Measurements from ENCODE around the gene LAG3.
A peak's percentile ranks its signal among the peaks of the same experiment; 100 is the strongest.

The LAG3 gene

GRCh38 chr12:6752921-6753771, 19.2 kb upstream of the LAG3 start, which contains the start of gene MLF2:
Gene MLF2, minus strand, starts transcription at chr12:6753141. Its CDS starts 807 bp downstream, at chr12:6752334.
- peak; percentile 0 for TF ChIP-seq CTCF (IDR thresholded peaks at IDR 0.05; ENCODE audit: insufficient read depth, low read depth, low read length, missing control alignments)

GRCh38 chr12:6753772-6754356, 18.5 kb upstream of the LAG3 start:
- DNase-seq (ENCODE audit: low read depth), result no peak
- TF ChIP-seq CTCF (IDR thresholded peaks at IDR 0.05; ENCODE audit: insufficient read depth, low read depth, low read length, missing control alignments), result peak; percentile 94
- no peak overlapping the region for H3K4me3 ChIP-seq (ENCODE audit: low read depth, low read length)

More at GRCh38 chr12:6752921-6753771, 19.2 kb upstream of the LAG3 start, which contains the start of gene MLF2:
- DNase-seq (ENCODE audit: low read depth), result peak; percentile 98
- H3K4me3 ChIP-seq (ENCODE audit: low read depth, low read length), result peak within 1 kb of the TSS; percentile 72

GRCh38 chr12:6754411-6754810, 17.9 kb upstream of the LAG3 start:
- TF ChIP-seq CTCF (IDR thresholded peaks at IDR 0.05; ENCODE audit: insufficient read depth, low read depth, low read length, missing control alignments), result no peak
- no peak overlapping the region for H3K4me3 ChIP-seq (ENCODE audit: low read depth, low read length)
- no peak for DNase-seq (ENCODE audit: low read depth)

DNA sequence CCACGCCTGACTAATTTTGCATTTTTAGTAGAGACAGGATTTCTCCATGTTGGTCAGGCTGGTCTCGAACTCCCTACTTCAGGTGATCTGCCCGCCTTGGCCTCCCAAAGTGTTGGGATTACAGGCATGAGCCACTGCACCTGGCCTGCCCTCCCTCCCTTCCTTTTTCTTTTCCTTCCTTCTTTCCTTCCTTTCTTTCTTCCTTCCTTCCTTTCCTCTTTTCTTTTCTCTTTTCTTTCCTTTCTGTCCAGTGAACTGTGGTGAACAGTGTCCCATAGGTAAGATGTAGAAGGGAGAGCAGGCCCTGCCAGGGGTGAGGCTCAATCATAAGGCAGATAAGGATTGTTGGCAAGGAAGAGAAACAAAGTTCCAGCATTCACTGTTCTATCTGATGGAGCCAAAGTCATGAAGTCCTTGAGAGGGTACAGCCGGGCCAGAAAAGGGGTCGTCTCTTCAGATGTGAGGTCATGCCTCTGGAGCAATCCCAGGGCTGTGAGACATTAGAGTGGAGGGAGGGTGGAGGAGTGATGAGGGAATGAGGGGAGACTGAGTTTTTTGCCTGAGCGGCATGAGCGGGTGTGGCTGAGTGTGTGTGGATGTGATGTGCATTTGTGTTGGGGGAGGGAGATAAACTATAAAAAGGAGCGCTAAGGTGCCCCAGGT, 15.2 kb upstream of the LAG3 start:
- DNase-seq (ENCODE audit: low read depth), result no peak
- TF ChIP-seq CTCF (IDR thresholded peaks at IDR 0.05; ENCODE audit: insufficient read depth, low read depth, low read length, missing control alignments), result no peak
- no peak overlapping the region for H3K4me3 ChIP-seq (ENCODE audit: low read depth, low read length)

DNA sequence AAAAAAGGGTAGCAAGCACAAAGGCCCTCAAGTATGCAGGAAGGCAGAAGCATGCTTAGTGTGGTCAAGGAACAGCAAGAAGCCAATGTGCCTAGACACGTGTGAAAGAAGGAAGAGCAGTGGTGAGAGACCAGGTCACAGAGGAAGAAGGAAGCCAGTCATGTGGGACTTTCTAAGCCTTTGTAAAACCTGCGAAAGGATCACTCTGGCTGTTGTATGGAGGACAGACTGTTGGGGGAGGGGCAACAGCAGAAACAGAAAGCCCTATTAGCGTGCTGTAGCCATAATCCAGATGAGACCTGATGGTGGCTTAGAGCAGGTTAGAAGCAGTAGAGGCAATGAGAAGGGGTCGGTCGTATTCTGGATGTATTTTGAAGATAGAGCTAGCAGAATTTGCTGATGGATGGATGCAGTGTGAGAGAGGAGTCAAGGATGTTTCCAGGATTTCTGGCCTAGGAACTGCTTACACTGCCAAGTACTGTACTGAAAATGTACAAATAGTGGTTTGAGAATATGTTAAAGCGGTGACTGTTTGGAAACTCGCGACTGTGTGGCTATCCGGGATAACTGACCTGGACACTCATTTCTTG, 13.7 kb upstream of the LAG3 start:
- peak; percentile 69 for DNase-seq (ENCODE audit: low read depth)
- no peak for TF ChIP-seq CTCF (IDR thresholded peaks at IDR 0.05; ENCODE audit: insufficient read depth, low read depth, low read length, missing control alignments)
- no peak overlapping the region for H3K4me3 ChIP-seq (ENCODE audit: low read depth, low read length)

GRCh38 chr12:6759741-6760140, 12.6 kb upstream of the LAG3 start:
- no peak overlapping the region for H3K4me3 ChIP-seq (ENCODE audit: low read depth, low read length)
- no peak for DNase-seq (ENCODE audit: low read depth)
- no peak for TF ChIP-seq CTCF (IDR thresholded peaks at IDR 0.05; ENCODE audit: insufficient read depth, low read depth, low read length, missing control alignments)

Measured in GM12865 (cell line).